ENCODE results near the gene GABRA4.

Gene GABRA4

DNA sequence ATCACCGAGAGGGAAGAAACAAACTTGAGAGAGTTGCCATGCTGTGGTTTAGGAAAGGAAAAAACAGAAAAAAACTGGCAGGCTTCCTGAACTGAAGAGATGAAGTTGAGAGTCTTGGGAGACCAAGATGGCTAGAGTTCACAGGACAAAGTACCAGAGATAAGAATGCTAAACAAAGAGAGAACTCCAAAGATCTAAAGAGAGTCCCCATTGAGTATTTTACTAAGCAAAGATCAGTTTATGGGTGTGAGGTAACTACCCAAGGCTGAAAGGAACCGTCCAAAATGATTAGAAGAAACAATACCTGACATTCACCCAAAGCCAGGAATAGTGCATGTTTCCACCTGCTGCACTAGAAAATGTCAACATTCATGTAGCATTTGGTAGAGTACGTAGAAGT, 62.5 kb downstream of the GABRA4 start:
- no peak for DNase-seq (ENCODE audit: low read depth in 2 of 2)

GRCh38 chr4:46927201-46927600, 66.2 kb downstream of the GABRA4 start:
- no peak for DNase-seq (ENCODE audit: low read depth in 2 of 2)

DNA sequence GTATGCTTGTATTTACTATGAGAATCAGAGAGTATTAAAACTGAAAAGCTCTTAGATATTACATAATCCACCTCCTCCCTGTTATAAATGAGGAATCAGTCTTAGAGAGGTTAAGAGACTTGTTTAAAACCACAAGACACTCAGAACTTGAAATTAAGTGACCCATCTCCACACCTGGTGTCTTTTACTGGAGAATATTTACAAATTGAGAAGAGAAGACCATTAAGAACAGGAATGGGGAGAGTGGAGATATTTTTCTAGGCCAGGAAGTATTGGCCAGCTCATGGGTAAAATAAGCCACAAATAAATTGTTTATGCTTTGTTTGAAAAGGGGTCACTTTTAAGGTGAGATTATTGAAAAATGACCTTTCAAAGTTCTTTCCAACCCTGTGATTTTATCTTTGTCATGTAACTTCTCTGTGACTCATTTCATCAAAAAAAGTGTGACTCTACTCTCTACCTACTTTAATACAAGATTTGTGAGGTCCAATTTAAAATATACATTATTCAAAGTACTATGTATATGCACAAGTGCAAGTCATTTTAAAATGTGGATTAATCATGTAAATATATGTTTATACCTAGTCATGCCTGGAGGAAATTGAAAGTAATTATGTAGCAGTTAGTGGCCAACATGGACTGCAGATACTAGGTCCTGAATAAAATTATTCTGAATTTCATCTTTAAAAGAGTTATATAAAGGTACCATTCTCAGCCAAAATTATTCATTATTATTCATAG, 68.4 kb downstream of the GABRA4 start:
- DNase-seq (ENCODE audit: low read depth in 2 of 2) = no peak

DNA sequence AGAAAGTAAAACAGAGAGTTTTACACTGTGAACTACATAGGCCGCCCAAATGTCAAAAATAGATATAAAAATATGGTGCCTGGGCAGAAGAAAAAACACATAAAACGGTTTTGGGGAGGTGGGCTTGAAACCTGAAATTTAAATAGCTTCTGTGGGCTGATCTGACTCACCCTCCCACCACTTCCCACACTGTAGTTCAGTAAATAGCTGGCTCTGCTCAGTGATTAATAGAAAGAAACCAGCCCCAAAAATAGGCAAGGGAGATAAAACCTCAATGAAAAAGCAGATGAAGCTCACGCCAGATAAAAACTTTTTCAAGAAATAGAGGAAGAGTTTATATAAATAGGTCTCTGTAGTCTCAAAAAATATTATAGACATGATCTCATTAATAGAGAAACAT, 71.2 kb downstream of the GABRA4 start:
- DNase-seq (ENCODE audit: low read depth in 2 of 2) = no peak

DNA sequence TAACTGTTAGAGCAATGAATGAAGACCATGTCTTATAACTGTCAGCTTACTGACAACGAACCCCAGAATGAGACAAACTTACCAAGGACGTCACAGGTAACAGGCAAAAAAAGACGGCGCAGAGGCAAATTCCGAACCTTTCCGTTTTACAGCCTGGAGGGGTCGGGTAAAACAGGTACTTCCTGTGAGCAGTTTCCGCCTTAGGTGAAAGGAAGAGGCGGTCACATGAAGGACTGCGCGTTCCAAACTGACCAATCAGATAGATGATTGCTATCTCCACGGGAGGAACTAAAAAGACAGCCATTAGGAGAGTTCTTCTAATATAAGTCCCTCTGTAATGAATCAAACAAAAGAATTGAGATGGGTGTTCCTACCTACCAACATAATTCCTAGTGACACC, 84.3 kb downstream of the GABRA4 start, which contains the start of gene COX7B2:
TSS of gene COX7B2 (minus strand) at position 168 of the 400 bp plus-strand sequence. CDS start 174,053 bp downstream, outside the sequence.
- no peak for DNase-seq (ENCODE audit: low read depth in 2 of 2)

GRCh38 chr4:46908148-46908547, 85.2 kb downstream of the GABRA4 start:
- no peak for DNase-seq (ENCODE audit: low read depth in 2 of 2)

GRCh38 chr4:46900082-46900481, 93.3 kb downstream of the GABRA4 start:
- DNase-seq (ENCODE audit: low read depth in 2 of 2) = no peak

DNA sequence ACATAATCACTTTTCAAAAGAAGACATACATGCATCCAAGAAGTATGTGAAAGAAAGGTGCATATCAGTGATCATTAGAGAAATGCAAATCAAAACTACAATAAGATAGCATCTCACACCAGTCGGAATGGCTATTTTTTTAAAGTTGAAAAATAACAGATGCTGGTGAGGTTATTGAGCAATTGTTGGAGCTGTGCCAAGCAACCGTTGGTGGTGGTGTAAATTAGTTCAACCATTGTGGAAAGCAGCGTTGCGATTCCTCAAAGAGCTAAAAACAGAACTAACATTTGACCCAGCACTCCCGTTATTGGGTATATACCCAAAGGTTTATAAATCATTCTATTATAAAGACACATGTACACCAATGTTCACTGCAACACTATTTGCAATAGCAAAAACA, 98.6 kb downstream of the GABRA4 start:
- no peak for DNase-seq (ENCODE audit: low read depth in 2 of 2)

- DNase-seq (ENCODE audit: low read depth in 2 of 2) = no peak
Observed at GRCh38 chr4:46890056-46890455, 103.3 kb downstream of the GABRA4 start.

DNA sequence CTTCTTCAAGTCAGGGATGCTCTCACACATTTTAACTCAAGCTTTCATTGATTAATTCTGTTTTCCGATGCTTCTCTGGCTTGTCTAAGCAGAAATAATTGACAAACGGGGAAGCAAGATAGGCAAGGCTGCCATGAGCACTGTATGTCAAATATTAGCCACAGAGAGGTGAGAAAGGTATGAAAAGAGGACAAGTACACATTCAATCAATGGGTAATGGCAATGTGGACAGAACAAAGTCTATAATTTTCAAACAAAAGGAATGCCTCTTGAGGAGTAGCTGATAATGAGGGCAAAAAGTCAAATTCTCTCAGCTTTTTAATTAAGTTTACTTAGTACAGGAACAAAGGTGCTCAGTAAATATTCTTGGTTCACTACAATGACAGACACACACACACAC, 104.0 kb downstream of the GABRA4 start:
- no peak for DNase-seq (ENCODE audit: low read depth in 2 of 2)

DNA sequence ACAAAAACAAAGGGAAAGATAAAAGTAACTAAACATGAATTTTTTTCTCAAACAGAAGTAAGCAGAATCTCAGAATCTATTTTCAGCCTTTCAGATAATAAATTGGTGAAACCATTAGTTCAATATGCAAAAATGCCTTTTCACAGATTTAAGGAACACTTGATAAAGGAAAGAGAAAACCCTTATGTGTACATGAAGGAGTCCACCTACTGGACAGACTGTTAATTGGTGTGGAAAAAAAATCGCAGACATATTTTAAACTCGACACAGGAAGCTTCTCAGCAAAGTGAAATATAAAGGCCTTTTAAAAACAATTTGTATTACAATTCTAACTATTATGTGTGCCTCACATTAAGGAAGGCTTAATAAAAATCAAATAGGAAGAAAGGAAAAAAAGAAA, 106.7 kb downstream of the GABRA4 start:
- DNase-seq (ENCODE audit: low read depth in 2 of 2) = no peak

DNA sequence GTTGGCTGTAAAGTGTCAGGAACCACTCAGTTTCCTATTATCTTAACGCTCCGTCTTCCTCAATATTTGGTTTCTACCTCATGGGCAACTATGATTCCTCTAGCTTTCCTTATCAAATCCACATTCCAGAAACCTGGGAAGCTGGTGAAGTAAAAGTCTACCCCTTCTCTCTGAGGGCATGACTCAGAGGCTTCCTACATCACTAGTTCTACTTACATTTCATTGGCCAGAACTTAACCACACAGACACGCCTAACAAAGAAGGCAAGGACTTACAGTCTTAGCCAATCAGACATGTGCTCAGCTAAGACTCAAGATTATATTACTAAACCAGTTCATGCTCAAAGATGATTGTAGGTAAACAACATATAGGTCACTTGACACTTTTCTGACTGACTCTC, 114.7 kb downstream of the GABRA4 start:
- DNase-seq (ENCODE audit: low read depth in 2 of 2) = no peak

- no peak for DNase-seq (ENCODE audit: low read depth in 2 of 2)
Observed at GRCh38 chr4:46874811-46875210, 118.6 kb downstream of the GABRA4 start.

- no peak for DNase-seq (ENCODE audit: low read depth in 2 of 2)
Observed at GRCh38 chr4:46870411-46870810, 123.0 kb downstream of the GABRA4 start.
